ENCODE measurements around the gene LPAR1. TPM values are rescaled to one million over a fixed set of nuclear protein-coding genes. Genes with fewer than 3 reads are reported as not detected.

Gene LPAR1
- total and polyA plus RNA-seq, 10 of the 15 experiments (the other 5 are each of a cell fraction or from before 2014, with no cell fraction given) = 3.3 to 12.9 (median 8.4) TPM

DNA sequence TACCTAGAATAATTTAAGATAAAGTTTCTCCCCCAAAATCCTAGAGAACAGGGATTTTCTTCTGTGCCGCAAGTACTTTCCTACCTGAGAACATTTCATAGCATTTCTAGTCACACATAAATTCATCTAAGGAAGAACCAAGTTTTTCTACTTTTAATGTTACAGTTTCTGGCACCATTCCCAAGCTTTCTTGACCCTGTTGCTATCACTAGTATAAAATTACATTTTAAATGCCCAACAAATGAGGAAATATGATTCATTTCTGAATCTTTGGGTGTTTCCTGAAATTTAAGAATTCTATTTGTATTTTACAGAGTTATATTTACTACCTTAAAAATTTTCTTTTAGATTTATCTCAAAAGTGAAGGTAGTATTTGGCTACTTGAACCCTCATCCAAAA lies 137.8 kb downstream of the LPAR1 start (continued):
- TF ChIP-seq BHLHE40 (IDR thresholded peaks at IDR 0.05; ENCODE audit: borderline replicate concordance in 1 of 2, low read depth in 2 of 2, low read length in 1 of 2) (no peak), HCFC1 (IDR thresholded peaks at IDR 0.05; ENCODE audit: low read length) (no peak), SPI1 (IDR thresholded peaks at IDR 0.05; ENCODE audit: borderline replicate concordance, insufficient read depth, low read depth, low read length) (no peak)

DNA sequence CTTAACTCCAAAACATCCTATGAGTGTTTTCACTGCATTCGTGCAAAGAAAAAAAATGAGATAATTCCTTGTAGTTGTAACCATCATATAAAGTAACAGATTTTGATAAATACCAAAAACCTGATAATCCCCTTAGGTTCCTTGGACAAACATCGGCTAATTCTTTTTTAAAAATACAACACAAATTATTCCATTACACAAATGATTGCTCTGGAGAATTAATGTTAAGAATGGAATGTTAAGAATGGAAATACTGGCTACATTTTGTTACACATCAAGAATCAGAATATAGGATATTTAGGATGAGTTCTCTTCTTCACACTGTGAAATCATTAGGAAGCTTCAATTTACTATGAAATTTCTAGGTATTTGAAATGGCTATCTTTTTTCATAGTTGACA lies 139.4 kb downstream of the LPAR1 start:
- ATAC-seq (no peak), FAIRE-seq (no peak), DNase-seq (ENCODE audit: low read depth, low spot score) (no peak)
- intact Hi-C loops (cut with micrococcal nuclease; ENCODE audit: unreplicated experiment) (no loop called here), in situ Hi-C loops (cut with MboI) (no loop called here)
- Histone ChIP-seq H2AFZ (ENCODE audit: control insufficient read depth, low read depth, low read length) (no peak overlapping the region), H3K9me3 (replicated peaks; ENCODE audit: control insufficient read depth, insufficient read depth, low read length) (peaks cover 10% of the 10 kb centered on the region; the same call in 2 of the 3 replicates), H3K79me2 (ENCODE audit: control insufficient read depth, insufficient read depth, low read length) (no peaks in the 10 kb centered on the region), H3K4me2 (ENCODE audit: control insufficient read depth, insufficient read depth) (no peak overlapping the region), H3K9ac (ENCODE audit: control insufficient read depth, insufficient read depth, low read length) (no peak overlapping the region), H4K20me1 (ENCODE audit: control insufficient read depth, insufficient read depth) (no peaks in the 10 kb centered on the region), H3K27ac (ENCODE audit: control insufficient read depth, insufficient read depth) (no peak overlapping the region), H3K4me3 (no peak overlapping the region), H3K27me3 (replicated peaks in 1 of 2; ENCODE audit: control insufficient read depth in 2 of 2, insufficient read depth in 2 of 2, low read length in 1 of 2) (no peaks in the 10 kb centered on the region), H3K36me3 (ENCODE audit: control insufficient read depth in 2 of 2, insufficient read depth in 2 of 2, low read length in 1 of 2) (no peaks in the 10 kb centered on the region), H3K4me1 (ENCODE audit: control insufficient read depth, insufficient read depth, low read length) (no peaks in the 10 kb centered on the region)
- no TSS peak for BruUV-seq (replicated peaks)
- TF ChIP-seq RBBP5 (conservative IDR thresholded peaks at IDR 0.05) = no peak
- no peak for TF ChIP-seq SREBF1 (IDR thresholded peaks at IDR 0.05; ENCODE audit: low read length)
- TF ChIP-seq, protein P1, sequence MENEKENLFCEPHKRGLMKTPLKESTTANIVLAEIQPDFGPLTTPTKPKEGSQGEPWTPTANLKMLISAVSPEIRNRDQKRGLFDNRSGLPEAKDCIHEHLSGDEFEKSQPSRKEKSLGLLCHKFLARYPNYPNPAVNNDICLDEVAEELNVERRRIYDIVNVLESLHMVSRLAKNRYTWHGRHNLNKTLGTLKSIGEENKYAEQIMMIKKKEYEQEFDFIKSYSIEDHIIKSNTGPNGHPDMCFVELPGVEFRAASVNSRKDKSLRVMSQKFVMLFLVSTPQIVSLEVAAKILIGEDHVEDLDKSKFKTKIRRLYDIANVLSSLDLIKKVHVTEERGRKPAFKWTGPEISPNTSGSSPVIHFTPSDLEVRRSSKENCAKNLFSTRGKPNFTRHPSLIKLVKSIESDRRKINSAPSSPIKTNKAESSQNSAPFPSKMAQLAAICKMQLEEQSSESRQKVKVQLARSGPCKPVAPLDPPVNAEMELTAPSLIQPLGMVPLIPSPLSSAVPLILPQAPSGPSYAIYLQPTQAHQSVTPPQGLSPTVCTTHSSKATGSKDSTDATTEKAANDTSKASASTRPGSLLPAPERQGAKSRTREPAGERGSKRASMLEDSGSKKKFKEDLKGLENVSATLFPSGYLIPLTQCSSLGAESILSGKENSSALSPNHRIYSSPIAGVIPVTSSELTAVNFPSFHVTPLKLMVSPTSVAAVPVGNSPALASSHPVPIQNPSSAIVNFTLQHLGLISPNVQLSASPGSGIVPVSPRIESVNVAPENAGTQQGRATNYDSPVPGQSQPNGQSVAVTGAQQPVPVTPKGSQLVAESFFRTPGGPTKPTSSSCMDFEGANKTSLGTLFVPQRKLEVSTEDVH (IDR thresholded peaks at IDR 0.05; ENCODE audit: low read depth, partially characterized antibody) = no peak
- TF ChIP-seq ZNF274 (IDR thresholded peaks at IDR 0.05; ENCODE audit: insufficient read depth, insufficient read length) = no peak
- TF ChIP-seq TAF1 (IDR thresholded peaks at IDR 0.05; ENCODE audit: borderline replicate concordance, low read depth, low read length) = no peak
- TF ChIP-seq LARP7 (IDR thresholded peaks at IDR 0.05) = no peak
- TF ChIP-seq NBN (IDR thresholded peaks at IDR 0.05) = no peak
- TF ChIP-seq, protein P2, sequence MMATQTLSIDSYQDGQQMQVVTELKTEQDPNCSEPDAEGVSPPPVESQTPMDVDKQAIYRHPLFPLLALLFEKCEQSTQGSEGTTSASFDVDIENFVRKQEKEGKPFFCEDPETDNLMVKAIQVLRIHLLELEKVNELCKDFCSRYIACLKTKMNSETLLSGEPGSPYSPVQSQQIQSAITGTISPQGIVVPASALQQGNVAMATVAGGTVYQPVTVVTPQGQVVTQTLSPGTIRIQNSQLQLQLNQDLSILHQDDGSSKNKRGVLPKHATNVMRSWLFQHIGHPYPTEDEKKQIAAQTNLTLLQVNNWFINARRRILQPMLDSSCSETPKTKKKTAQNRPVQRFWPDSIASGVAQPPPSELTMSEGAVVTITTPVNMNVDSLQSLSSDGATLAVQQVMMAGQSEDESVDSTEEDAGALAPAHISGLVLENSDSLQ (IDR thresholded peaks at IDR 0.05) = no peak
- TF ChIP-seq, protein P3, sequence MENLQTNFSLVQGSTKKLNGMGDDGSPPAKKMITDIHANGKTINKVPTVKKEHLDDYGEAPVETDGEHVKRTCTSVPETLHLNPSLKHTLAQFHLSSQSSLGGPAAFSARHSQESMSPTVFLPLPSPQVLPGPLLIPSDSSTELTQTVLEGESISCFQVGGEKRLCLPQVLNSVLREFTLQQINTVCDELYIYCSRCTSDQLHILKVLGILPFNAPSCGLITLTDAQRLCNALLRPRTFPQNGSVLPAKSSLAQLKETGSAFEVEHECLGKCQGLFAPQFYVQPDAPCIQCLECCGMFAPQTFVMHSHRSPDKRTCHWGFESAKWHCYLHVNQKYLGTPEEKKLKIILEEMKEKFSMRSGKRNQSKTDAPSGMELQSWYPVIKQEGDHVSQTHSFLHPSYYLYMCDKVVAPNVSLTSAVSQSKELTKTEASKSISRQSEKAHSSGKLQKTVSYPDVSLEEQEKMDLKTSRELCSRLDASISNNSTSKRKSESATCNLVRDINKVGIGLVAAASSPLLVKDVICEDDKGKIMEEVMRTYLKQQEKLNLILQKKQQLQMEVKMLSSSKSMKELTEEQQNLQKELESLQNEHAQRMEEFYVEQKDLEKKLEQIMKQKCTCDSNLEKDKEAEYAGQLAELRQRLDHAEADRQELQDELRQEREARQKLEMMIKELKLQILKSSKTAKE (IDR thresholded peaks at IDR 0.05; ENCODE audit: low read depth, poor library complexity, severe bottlenecking) = no peak
- 31% methylated on average over 2 of the region's 2 CpGs for WGBS (ENCODE audit: insufficient coverage, insufficient replicate concordance, low lambda C conversion rate, missing lambda C conversion rate)
- ChIA-PET POLR2A (no interaction called here), SMC1A (ENCODE audit: uncharacterized antibody, unreplicated experiment) (interaction anchor here (0.8 to 1.5 kb wide), 7 partner anchors 12 to 36 kb away, joined by 3 to 4 read pairs (median 3); no protein-coding TSS in a partner anchor), RAD21 (ENCODE audit: unreplicated experiment) (no interaction called here), CTCF (interaction anchor here (0.7 kb wide), 1 partner anchor 17 kb away, joined by 3 read pairs; no protein-coding TSS in a partner anchor)

Data from GM12878 (cell line).